NB4 (cell line): ENCODE measurements around the gene THOC2.

Experiments
- MYC ChIP-seq: IDR thresholded peaks from 2 replicates; pipeline ENCODE4 v1.6.1; 2011; ENCODE audit warnings: low read depth, low read length
- POLR2A ChIP-seq: IDR thresholded peaks from 2 replicates; pipeline ENCODE4 v1.6.1; 2011; ENCODE audit warnings: mild to moderate bottlenecking; ENCODE audit not compliant: insufficient read length; ENCODE audit errors: extremely low read depth
- TF ChIP-seq, protein P1 (sequence below): IDR thresholded peaks from one replicate; pipeline ENCODE4 v1.5.1; 2012; ENCODE audit warnings: low read depth, low read length
- TF ChIP-seq, protein P2 (sequence below): IDR thresholded peaks from 2 replicates; pipeline ENCODE4 v1.6.1; 2011; ENCODE audit warnings: low read depth, low read length

DNA sequence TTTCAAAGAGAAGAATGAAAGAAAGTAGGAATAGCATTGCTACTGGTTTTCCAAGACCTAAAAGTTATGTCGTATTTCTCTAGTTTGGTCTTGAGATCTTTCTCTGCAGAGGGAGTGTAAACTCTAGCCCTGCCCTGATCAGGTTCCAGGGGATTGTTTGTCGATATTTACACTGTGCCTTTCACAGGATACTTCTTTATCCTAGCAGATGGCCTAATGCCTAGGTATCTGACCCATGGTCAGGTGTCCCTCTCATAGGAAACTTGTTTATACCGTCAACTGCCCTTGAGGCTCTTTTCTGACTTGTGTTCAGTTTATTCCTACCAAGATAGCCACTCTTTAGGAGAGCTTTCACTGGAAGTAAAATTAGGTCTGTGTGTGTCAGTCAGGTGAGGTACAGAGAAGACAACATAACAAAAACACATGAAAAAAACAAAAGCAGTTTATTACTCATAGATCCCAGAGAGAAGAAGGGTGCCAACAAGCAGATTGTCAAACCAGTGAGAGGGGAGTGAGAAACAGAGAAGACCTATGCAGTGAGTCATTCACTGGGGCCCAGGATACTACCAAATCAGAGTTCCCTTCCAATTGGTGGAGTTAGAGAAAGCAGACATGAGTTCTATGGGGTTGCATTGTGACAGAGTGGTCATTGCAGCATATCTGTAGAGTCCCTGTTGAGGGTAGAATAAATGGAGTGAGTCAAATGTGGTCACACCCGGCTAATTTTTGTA lies 40.6 kb upstream of the THOC2 start:
- TF ChIP-seq, protein P1, sequence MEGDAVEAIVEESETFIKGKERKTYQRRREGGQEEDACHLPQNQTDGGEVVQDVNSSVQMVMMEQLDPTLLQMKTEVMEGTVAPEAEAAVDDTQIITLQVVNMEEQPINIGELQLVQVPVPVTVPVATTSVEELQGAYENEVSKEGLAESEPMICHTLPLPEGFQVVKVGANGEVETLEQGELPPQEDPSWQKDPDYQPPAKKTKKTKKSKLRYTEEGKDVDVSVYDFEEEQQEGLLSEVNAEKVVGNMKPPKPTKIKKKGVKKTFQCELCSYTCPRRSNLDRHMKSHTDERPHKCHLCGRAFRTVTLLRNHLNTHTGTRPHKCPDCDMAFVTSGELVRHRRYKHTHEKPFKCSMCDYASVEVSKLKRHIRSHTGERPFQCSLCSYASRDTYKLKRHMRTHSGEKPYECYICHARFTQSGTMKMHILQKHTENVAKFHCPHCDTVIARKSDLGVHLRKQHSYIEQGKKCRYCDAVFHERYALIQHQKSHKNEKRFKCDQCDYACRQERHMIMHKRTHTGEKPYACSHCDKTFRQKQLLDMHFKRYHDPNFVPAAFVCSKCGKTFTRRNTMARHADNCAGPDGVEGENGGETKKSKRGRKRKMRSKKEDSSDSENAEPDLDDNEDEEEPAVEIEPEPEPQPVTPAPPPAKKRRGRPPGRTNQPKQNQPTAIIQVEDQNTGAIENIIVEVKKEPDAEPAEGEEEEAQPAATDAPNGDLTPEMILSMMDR, result no peak
- TF ChIP-seq, protein P2, sequence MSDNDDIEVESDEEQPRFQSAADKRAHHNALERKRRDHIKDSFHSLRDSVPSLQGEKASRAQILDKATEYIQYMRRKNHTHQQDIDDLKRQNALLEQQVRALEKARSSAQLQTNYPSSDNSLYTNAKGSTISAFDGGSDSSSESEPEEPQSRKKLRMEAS, result no peak
- no peak for TF ChIP-seq MYC
- no peak for TF ChIP-seq POLR2A
